Measurements from ENCODE around the gene ALDH4A1.
"Not testable (repeated sequence)": the region's sequence is repeated elsewhere in the genome, so short reads cannot be mapped to it uniquely, and the experiment has no call there.

ALDH4A1 gene

DNA sequence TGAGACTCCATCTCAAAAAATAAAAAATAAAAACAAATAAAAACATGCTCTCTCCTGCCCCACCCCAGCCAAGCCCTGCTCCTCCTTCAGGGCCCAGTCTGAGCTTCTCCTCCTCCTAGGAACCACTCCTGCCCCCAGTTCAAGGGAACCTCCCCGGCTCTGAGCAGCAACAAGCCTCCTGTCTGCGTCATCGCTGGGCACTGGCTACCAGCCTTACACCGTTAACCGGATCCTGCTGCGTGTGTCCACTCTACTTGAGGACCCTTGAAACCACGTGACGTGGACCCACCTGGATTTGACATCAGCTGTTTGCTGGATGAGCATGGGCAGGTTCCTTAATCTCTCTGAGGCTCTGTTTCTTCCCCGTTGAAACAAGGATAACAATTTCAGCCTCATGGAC, 41.3 kb downstream of the ALDH4A1 start:
- in situ Hi-C loops (cut with MboI; ENCODE audit: low sequenced_read_pairs): no loop called here

DNA sequence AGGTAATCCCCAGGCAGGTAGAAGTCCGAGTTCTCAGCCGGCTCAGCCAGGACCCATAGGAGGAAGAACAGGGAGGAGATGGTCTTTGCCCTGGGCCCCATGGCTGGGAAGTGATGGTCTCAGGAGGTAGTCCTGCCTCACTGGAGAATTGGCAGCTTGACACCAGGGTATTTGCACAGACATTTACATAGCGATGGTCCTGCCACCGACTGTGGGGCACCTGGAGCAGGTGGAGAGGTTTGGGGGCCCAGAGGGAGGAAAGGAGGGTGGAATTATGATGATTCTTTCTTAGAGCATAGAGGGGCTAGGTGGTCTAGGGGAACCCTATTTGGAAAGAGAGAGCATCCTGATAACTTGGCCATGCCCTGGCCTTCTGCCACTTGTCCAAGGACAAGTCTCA, 42.8 kb downstream of the ALDH4A1 start, which contains the start of gene TAS1R2:
Gene TAS1R2 (minus strand): TSS at position 101 of the 400 bp plus-strand sequence. CDS start 0 bp downstream, at position 101.
- in situ Hi-C loops (cut with MboI; ENCODE audit: low sequenced_read_pairs): no loop called here

DNA sequence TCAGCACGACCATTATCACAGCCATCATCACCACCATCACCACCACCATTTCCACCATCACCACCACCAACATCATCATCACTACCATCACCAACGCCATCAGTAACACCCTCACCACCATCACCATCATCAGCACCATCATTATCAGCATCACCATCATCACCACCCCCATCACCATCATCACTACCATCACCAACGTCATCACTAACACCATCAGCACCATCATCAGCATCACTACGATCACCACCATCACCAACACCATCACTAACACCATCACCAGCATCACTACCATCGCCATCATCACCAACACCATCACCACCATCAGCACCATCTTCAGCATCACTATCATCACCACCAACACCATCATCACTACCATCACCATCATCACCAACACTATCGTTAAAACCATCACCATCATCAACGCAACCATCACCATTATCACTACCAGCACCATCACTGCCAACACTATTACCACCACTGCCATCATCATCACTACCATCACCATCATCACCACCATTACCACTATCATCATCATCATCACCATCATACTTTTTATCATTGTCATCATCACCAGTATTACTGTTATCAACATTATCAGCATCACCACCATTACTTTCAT, 44.2 kb downstream of the ALDH4A1 start:
- in situ Hi-C loops (cut with MboI; ENCODE audit: low sequenced_read_pairs): no loop called here

DNA sequence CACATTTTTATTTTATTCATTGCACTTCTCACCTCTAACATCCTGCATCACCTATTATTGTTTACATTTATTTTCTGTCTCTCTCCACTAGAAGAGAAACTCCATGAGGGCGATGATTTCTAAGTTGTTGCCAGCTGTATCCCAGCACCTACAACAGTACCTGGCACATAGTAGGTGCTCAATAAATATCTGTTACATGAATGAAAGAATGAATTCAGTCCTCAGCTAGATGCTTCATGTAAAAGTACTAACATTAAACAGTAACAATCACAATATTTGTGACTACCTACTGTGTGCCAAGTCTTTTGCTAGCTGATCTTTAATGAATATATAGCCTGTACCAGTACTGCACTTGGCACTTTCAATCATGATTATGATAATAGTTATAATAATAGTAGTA, 45.9 kb downstream of the ALDH4A1 start:
- in situ Hi-C loops (cut with MboI; ENCODE audit: low sequenced_read_pairs): no loop called here

DNA sequence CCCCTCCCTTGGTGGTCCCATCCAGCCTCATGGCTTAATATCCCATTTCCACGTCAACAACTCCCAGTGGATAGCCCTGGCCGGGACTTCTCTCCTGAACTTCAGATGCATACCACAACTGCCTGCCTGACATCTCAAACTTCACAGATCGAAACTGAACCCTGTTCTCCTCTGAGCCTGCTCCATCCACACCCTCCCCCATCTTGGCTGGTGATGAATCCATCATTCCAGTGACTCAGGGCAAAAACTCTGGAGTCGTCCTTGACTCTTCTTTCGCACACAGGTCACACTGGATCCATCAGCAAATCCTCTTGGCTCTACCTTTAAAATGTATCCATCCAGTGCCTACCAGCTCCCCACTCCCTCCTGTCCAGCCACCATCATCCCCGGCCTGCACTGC, 46.8 kb downstream of the ALDH4A1 start:
- in situ Hi-C loops (cut with MboI; ENCODE audit: low sequenced_read_pairs): no loop called here

DNA sequence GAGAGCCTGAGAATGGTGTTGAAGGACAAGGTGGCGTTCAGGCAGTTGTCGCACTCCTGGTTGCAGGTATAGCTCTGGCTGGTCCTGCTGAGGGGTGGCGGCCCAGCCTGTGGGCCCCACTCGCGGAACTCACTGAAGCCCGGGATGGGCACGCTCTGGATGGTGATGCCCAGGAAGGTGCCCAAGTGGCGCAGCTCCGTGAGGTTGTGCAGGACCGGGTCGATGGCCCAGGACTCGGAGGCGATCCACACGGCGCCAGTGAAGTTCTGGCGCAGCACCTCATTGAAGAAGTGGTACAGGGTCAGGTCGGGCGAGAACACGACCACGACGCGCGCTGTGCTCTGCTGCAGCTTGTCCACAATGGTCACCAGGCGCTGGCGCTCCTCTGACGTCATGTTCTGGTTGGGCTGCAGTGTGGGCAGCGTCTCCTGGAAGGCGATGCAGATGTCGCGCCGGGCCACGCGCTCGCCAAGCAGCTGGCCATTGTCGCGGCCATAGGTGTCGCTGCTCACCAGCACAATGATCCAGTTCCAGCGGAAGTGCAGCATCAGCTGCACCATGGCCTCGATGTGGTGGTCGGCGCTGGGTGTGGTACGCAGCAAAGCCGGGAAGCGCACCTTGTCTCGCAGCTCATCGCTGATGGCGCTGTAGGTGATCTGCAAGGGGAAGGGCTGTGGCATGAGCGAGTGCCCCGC, 47.9 kb downstream of the ALDH4A1 start:
- in situ Hi-C loops (cut with MboI; ENCODE audit: low sequenced_read_pairs): no loop called here

DNA sequence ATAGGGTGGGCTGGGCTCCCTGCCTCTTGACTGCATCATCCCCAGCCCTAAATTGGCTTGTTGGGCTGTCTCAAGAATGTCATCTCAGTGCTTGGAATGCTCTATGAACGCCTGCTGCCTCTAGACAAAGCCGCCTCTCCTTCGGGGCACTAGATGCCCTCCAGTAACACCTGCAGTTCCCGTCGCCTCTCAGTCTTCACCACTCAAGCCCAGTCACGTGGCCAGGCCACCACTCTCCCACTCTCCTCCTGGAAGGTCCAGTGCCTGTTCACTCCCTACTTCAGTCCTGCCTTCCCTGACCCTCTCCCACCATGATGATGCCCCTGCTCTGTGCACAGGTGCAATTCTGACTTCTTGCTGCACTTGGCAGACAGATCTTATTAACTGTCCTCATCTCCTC, 49.9 kb downstream of the ALDH4A1 start:
- in situ Hi-C loops (cut with MboI; ENCODE audit: low sequenced_read_pairs): no loop called here

DNA sequence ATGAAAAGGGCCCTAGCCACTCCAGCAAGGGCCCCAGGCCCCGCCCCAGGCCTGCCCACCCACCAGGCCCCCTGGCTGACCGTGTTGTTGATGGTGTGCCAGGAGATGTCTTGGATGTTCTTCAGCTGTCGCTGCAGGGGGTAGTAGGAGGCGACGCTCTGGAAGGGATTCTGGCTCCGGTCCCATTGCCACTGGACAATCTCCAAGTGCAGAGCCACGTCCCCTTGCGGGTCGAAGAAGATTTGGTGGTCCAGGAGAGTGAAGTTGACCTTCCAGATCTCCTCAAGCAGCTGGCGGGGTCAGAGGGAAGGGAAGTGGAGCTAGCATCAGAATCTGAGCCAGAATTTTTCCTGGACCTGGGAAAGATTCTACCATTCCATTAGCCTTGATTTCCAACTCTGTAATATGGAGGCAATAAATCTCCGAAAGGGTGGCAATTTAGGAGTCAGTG, 53.1 kb downstream of the ALDH4A1 start:
- in situ Hi-C loops (cut with MboI; ENCODE audit: low sequenced_read_pairs): no loop called here

DNA sequence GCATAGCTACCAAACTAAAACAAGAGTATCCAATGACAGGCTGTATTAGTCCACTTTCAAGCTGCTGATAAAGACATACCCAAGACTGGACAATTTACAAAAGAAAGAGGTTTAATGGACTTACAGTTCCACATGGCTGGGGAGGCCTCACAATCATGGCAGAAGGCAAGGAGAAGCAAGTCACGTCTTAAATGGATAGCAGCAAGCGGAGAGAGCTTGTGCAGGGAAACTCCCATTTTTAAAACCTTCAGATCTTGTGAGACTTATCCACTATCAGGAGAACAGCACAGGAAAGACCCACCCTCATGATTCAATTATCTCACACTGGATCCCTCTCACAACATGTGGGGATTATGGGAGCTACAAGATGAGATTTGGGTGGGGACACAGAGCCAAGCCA, 54.6 kb downstream of the ALDH4A1 start:
- in situ Hi-C loops (cut with MboI; ENCODE audit: low sequenced_read_pairs): not testable (repeated sequence)

DNA sequence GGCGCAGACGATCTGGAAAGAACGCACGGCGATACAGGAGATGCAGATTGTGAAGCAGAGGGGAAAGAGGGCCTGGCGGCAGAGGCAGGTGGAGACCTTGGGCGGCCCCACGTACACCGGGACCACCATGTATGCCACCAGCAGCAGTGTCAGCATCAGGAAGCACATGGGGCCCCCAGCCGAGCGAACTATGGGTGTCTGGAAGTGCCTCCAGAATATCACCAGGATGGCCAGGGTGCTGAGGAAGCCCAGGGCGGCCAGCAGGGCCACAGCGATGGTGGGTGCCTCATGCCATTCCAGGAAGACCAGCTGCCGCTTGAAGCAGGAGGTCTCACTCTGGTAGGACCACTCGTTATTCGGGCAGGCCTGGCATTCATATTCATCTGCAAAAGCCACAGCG, 62.2 kb downstream of the ALDH4A1 start:
- in situ Hi-C loops (cut with MboI; ENCODE audit: low sequenced_read_pairs): no loop called here

DNA sequence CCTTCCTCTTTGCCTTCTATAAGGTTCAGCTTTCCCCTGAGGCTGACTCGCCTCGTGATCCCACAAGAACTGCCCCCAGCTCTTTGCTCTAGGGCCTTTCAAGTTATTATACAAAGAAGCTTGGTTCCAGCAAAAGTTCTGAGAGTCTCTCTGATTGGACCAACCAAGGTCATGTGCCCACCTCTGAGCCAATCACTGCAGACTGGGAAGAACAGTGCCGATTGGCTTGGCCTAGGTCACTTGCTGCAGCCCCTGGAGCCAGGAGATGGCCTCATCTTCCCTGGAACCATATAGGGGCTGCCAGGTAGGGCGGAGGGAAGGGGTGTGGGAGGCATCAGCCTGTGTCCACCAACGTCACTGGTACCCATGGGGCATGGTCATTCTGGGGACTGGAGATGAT, 65.7 kb downstream of the ALDH4A1 start:
- in situ Hi-C loops (cut with MboI; ENCODE audit: low sequenced_read_pairs): no loop called here

DNA sequence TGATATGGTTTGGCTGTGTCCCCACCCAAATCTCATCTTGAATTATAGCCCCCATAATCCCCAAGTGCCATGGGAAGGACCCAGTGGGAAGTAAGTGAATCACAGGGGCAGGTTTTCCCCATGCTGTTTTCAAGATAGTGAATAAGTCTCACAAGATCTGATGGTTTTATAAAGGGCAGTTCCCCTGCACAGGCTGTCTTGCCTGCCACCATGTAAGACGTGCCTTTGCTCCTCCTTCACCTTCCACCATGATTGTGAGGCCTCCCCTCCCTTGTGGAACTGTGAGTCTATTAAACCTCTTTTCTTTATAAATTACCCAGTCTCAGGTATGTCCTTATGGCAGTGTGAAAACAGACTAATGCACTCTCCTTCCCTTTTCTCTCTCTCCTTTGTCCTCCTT, 70.0 kb downstream of the ALDH4A1 start:
- in situ Hi-C loops (cut with MboI; ENCODE audit: low sequenced_read_pairs): not testable (repeated sequence)

DNA sequence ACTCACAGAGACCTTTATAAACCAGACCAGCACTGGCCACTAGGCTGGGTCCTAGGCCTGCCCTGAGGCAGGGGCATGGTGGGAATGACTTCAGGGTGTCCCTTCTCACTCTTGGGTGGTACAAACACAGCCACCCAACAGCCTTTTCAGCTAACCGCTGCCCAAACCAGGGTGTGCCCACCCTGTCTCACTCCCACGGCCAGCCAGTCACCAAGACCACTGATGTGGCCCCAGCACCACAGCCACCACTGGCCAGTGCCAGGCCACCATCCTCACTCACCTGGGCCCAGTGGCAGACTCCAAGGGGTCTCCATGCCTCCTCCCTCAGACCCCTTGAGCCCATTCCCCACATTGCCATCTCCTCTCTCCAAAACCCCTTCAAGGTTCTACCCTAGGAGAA, 70.7 kb downstream of the ALDH4A1 start:
- in situ Hi-C loops (cut with MboI; ENCODE audit: low sequenced_read_pairs): no loop called here

DNA sequence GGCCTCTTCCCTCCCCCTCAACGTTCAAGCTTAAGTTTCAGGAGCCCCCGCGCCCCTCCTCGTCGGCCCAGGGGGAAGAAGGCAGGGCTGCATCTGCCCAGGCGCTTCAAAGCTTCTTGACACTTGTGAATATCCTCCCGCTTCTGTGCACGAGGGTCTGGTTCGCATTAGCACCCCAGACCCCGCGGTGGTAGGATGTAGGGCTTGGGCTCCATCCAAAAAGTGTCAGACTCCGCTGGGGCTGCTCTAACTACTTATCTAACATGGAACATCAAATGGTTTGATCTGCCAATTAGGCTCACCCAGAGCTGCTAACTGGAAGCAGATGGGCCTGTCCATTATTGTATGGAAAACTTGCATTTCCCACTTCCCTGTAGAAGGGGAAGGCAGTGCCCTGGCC, 71.8 kb downstream of the ALDH4A1 start:
- in situ Hi-C loops (cut with MboI; ENCODE audit: low sequenced_read_pairs): no loop called here

DNA sequence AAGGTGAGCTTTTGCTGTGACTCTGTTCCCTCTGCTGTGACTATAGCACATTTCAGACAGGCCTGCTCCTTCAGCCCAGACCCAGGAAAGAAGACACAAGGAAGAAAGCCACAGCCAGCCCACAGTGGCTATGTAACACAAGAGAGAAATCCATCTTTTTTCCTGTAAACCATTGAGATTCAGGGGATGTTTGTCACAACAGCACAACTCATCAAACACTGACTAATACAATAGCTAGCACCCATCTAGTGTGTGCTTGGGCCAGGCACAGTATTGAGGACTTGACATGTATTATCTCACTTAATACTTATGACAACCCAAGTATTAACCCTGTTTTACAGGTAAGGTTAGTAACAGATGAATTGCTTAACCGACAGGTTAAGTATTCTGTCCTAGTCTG, 72.7 kb downstream of the ALDH4A1 start:
- in situ Hi-C loops (cut with MboI; ENCODE audit: low sequenced_read_pairs): no loop called here

DNA sequence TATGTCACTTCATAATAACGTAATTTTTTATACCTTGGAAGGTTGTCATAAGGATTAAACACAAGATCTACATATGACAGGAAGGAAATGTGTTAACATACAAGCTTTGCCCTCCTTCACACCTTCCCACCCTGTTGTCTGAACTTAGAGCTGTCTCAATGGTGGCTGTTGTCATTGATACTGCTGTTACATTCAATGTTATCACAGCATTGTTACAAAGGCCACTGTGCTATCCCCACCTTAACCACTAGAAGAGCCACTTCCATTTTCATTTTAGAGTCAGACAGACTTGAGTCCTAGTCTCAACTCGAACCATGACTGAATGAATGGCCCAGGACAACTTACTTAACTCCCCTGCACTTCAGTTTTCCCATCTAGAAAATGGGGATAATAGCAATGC, 74.1 kb downstream of the ALDH4A1 start:
- in situ Hi-C loops (cut with MboI; ENCODE audit: low sequenced_read_pairs): no loop called here

DNA sequence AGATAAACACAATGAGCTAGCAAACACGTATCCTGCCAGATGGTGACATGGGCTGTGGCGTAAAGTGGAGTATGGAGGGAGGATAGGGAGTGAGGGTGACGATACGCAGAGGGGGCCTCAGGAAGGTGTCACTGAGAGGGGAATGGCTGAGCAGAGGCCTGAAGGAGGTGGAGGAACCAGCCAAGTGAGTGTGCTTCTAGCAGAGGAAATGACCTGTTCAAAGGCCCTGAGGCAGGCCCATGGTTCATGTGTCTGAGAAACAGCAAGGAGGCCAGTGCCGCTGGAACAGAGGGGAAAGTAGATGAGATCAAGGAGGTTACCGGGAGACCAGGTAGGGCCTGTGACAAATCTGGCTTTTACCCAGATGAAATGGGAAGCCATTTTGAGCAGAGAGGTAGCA, 78.9 kb downstream of the ALDH4A1 start:
- in situ Hi-C loops (cut with MboI; ENCODE audit: low sequenced_read_pairs): loop anchor here (25.0 kb wide), 1 partner anchor 211 kb away; no protein-coding TSS in a partner anchor
